GM12878 (cell line): ENCODE measurements around the gene MEI1. TPM values are rescaled to one million over a fixed set of nuclear protein-coding genes. Genes with fewer than 3 reads are reported as not detected.

Experiments used
- ATAC-seq: fragments of 200-7000 bp; cut with Tn5 transposase; 3 replicates; pipeline ENCODE4 v1.9.1; 2020; ENCODE audit warnings: mild to moderate bottlenecking, moderate library complexity
- BruUV-seq: library from RNA; stranded (reverse); fragments of 400-500 nt; replicated peaks from 2 replicates; lab custom pipeline; 2021; lab: Mats Ljungman, UMichigan
- CTCF ChIA-PET: fragments of 300-600 bp; sonication (Branson Sonifier 250); formaldehyde crosslinking; extraction: SDS; loops from one replicate; lab custom pipeline; 2021; ENCODE audit warnings: inconsistent platforms; lab: Yijun Ruan, JAX
- POLR2A ChIA-PET: fragments of 350-600 bp; formaldehyde crosslinking; extraction: SDS; loops from one replicate; lab custom pipeline; 2021; ENCODE audit warnings: inconsistent platforms; lab: Charles Lee
- RAD21 ChIA-PET: fragments of 300-600 bp; sonication (Branson Sonifier 250); formaldehyde crosslinking; loops from one replicate; lab custom pipeline; 2023; ENCODE audit warnings: antibody characterized with exemption; ENCODE audit not compliant: unreplicated experiment; lab: Charles Lee
- SMC1A ChIA-PET: fragments of 300-600 bp; sonication (Branson Sonifier 250); formaldehyde crosslinking; loops from one replicate; lab custom pipeline; 2023; ENCODE audit not compliant: unreplicated experiment, uncharacterized antibody; lab: Charles Lee
- DNase-seq: peaks from one replicate; pipeline ENCODE4 v3.0.0-alpha.2; 2011; ENCODE audit warnings: low read depth, low spot score
- FAIRE-seq: peaks from 3 replicates; lab custom pipeline; 2011; peaks lifted over from hg19 to GRCh38; lab: Jason Lieb, UNC
- H2AFZ ChIP-seq: 2 replicates; pipeline ENCODE4 v1.6.0; 2011; ENCODE audit warnings: low read depth, low read length, control low read depth; ENCODE audit not compliant: control insufficient read depth
- H3K27ac ChIP-seq: 2 replicates; pipeline ENCODE4 v1.5.1; 2011; ENCODE audit warnings: control low read depth; ENCODE audit not compliant: control insufficient read depth, insufficient read depth
- H3K27me3 ChIP-seq, 2 experiments: replicated peaks in 1 of 2; 2 replicates each; pipeline versions ENCODE4 v1.6.0 to v1.6.1; 2011; ENCODE audit warnings: low read length in 1 of 2; ENCODE audit not compliant: control insufficient read depth in 2 of 2, insufficient read depth in 2 of 2
- H3K36me3 ChIP-seq, 2 experiments: 2 replicates each; pipeline ENCODE4 v1.5.1; 2011; ENCODE audit warnings: low read length in 1 of 2; ENCODE audit not compliant: control insufficient read depth in 2 of 2, insufficient read depth in 2 of 2
- H3K4me1 ChIP-seq: 2 replicates; pipeline ENCODE4 v1.6.1; 2011; ENCODE audit warnings: mild to moderate bottlenecking, low read length, moderate library complexity, mixed read lengths; ENCODE audit not compliant: control insufficient read depth, insufficient read depth
- H3K4me2 ChIP-seq: 2 replicates; pipeline ENCODE4 v1.6.0; 2011; ENCODE audit warnings: control low read depth; ENCODE audit not compliant: control insufficient read depth, insufficient read depth
- H3K4me3 ChIP-seq: fragments of 200-600 bp; sonication (generic); 2 replicates; pipeline ENCODE4 v1.5.1; 2016
- H3K79me2 ChIP-seq: 2 replicates; pipeline ENCODE4 v1.6.0; 2011; ENCODE audit warnings: low read length; ENCODE audit not compliant: control insufficient read depth, insufficient read depth
- H3K9ac ChIP-seq: 2 replicates; pipeline ENCODE4 v1.8.0; 2011; ENCODE audit warnings: low read length, control low read depth, mixed read lengths; ENCODE audit not compliant: control insufficient read depth, insufficient read depth
- H3K9me3 ChIP-seq: replicated peaks from 3 replicates; pipeline ENCODE4 v1.5.1; 2011; ENCODE audit warnings: mild to moderate bottlenecking, low read length; ENCODE audit not compliant: control insufficient read depth, insufficient read depth
- H4K20me1 ChIP-seq: 2 replicates; pipeline ENCODE4 v1.6.0; 2011; ENCODE audit not compliant: control insufficient read depth, insufficient read depth
- CEBPB ChIP-seq, 2 experiments: fragments of 150-350 bp in 1 of 2; IDR thresholded peaks; 2 replicates each; pipeline ENCODE4 v1.6.1; 2012 to 2014; ENCODE audit warnings: low read depth in 2 of 2, low read length in 2 of 2, borderline replicate concordance in 1 of 2, inconsistent platforms in 1 of 2
- NFXL1 ChIP-seq: fragments of 450-650 bp; IDR thresholded peaks from 2 replicates; pipeline ENCODE4 v1.6.1; 2017; ENCODE audit warnings: antibody characterized with exemption, mild to moderate bottlenecking, borderline replicate concordance
- NR2C1 ChIP-seq: fragments of 450-650 bp; IDR thresholded peaks from 2 replicates; pipeline ENCODE4 v1.6.1; 2017; ENCODE audit warnings: antibody characterized with exemption, mild to moderate bottlenecking, moderate library complexity
- POLR2A ChIP-seq: IDR thresholded peaks from 2 replicates; pipeline ENCODE4 v1.6.1; 2011; ENCODE audit warnings: low read depth, mild to moderate bottlenecking, low read length
- RAD21 ChIP-seq: IDR thresholded peaks from 2 replicates; pipeline ENCODE4 v1.6.1; 2011; ENCODE audit warnings: mild to moderate bottlenecking, low read depth, low read length, moderate library complexity; ENCODE audit not compliant: insufficient read depth
- RBBP5 ChIP-seq: fragments of 200-600 bp; sonication (generic); conservative IDR thresholded peaks from 2 replicates; pipeline ENCODE4 v1.6.1; 2016
- SMC3 ChIP-seq: IDR thresholded peaks from 2 replicates; pipeline ENCODE4 v1.6.1; 2011; ENCODE audit warnings: low read length, improper control_type of control experiment, borderline replicate concordance
- SP1 ChIP-seq: IDR thresholded peaks from one replicate; pipeline ENCODE4 v1.6.1; 2011; ENCODE audit warnings: low read depth, low read length
- WGBS: methylation state at CpG from one replicate; pipeline ENCODE4 v1.1.6; 2016; ENCODE audit warnings: low lambda C conversion rate; ENCODE audit not compliant: insufficient replicate concordance, insufficient coverage; ENCODE audit errors: missing lambda C conversion rate; 5-methylcytosine and 5-hydroxymethylcytosine counted together
- in situ Hi-C: fragments of 300-500 bp; cut with MboI; formaldehyde crosslinking; loops from 9 replicates; pipeline ENCODE4 v1.14.3; 2018; ENCODE audit warnings: mixed read lengths
- intact Hi-C: fragments of 100-400 bp; cut with micrococcal nuclease; formaldehyde crosslinking; loops from one replicate; pipeline ENCODE4 v1.14.2; 2022; ENCODE audit not compliant: unreplicated experiment
- polyA plus RNA-seq, 11 experiments: library from polyadenylated mRNA; depleted of rRNA in 4 of 11; unstranded in 6 of 11; stranded (reverse) in 5 of 11; fragments of >200 nt; fragmentation: Nextera tagmentation in 4 of 11; fragmentation: Illumina TruSeq in 1 of 11; extraction: Ambion mirVana in 4 of 11; extraction: Trizol in 1 of 11; gene quantifications; 1 replicate in 1 of 11; 2 replicates in 10 of 11; pipeline versions ENCODE4 v1.2.1 to v1.2.3, GENCODE V29; 2011 to 2016; ENCODE audit warnings: inconsistent platforms in 2 of 11, missing spikeins in 2 of 11, low read depth in 1 of 11
- total RNA-seq, 4 experiments: library from RNA; depleted of rRNA in 3 of 4; stranded (reverse); fragments of >200 nt in 3 of 4; fragmentation: Illumina TruSeq in 1 of 4; extraction: Trizol in 1 of 4; gene quantifications; 2 replicates each; pipeline versions ENCODE4 v1.2.1 to v1.2.3, GENCODE V29; 2013 to 2021
- TF ChIP-seq, protein P1 (sequence below): fragments of 450-650 bp; formaldehyde crosslinking; IDR thresholded peaks from 2 replicates; pipeline ENCODE4 v1.4.0; 2020; ENCODE audit warnings: mild to moderate bottlenecking, moderate library complexity

MEI1 gene
- total and polyA plus RNA-seq, 10 of the 15 experiments (the other 5 are each of a cell fraction or from before 2014, with no cell fraction given): 27.9 to 48.9 (median 35.8) TPM

- no peaks in the 10 kb centered on the region; the same call in 1 of the 2 replicates for H3K79me2 ChIP-seq
- RAD21 ChIA-PET: interaction anchor here (0.6 kb wide), 1 partner anchor 314 kb away, joined by 3 read pairs; no protein-coding TSS in a partner anchor
- intact Hi-C loops: no loop called here
- ATAC-seq: no peak
- TF ChIP-seq POLR2A (no peak), NFXL1 (no peak), SP1 (no peak), RAD21 (no peak), RBBP5 (no peak), SMC3 (no peak), NR2C1 (no peak), CEBPB (IDR thresholded peaks at IDR 0.05; ENCODE audit: borderline replicate concordance in 1 of 2, low read depth in 2 of 2, low read length in 2 of 2) (no peak)
- TF ChIP-seq, protein P1, sequence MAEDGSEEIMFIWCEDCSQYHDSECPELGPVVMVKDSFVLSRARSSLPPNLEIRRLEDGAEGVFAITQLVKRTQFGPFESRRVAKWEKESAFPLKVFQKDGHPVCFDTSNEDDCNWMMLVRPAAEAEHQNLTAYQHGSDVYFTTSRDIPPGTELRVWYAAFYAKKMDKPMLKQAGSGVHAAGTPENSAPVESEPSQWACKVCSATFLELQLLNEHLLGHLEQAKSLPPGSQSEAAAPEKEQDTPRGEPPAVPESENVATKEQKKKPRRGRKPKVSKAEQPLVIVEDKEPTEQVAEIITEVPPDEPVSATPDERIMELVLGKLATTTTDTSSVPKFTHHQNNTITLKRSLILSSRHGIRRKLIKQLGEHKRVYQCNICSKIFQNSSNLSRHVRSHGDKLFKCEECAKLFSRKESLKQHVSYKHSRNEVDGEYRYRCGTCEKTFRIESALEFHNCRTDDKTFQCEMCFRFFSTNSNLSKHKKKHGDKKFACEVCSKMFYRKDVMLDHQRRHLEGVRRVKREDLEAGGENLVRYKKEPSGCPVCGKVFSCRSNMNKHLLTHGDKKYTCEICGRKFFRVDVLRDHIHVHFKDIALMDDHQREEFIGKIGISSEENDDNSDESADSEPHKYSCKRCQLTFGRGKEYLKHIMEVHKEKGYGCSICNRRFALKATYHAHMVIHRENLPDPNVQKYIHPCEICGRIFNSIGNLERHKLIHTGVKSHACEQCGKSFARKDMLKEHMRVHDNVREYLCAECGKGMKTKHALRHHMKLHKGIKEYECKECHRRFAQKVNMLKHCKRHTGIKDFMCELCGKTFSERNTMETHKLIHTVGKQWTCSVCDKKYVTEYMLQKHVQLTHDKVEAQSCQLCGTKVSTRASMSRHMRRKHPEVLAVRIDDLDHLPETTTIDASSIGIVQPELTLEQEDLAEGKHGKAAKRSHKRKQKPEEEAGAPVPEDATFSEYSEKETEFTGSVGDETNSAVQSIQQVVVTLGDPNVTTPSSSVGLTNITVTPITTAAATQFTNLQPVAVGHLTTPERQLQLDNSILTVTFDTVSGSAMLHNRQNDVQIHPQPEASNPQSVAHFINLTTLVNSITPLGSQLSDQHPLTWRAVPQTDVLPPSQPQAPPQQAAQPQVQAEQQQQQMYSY (CRISPR knock-in tag): no peak
- TF ChIP-seq, all 136 proteins: peak for 0
- POLR2A ChIA-PET: interaction anchor here (0.5 to 1.3 kb wide), 3 partner anchors 34 to 812 kb away, joined by 3 read pairs; no protein-coding TSS in a partner anchor
- WGBS: 99% methylated on average over 11 of the region's 11 CpGs
- Histone ChIP-seq H3K27ac (no peak overlapping the region), H3K27me3 (no peaks in the 10 kb centered on the region), H3K36me3 (peaks cover 18 to 46% of the 10 kb centered on the region in 2 experiments), H3K4me1 (no peaks in the 10 kb centered on the region), H2AFZ (no peak overlapping the region), H3K4me2 (no peak overlapping the region), H4K20me1 (no peaks in the 10 kb centered on the region), H3K4me3 (no peak overlapping the region), H3K9ac (no peak overlapping the region), H3K9me3 (no peaks in the 10 kb centered on the region)
- FAIRE-seq: no peak
- BruUV-seq: no TSS peak
- in situ Hi-C loops: no loop called here
- no peak for DNase-seq
- CTCF ChIA-PET: interaction anchor here (1.3 to 1.7 kb wide), 2 partner anchors 9 to 47 kb away, joined by 3 to 6 read pairs; no protein-coding TSS in a partner anchor
- SMC1A ChIA-PET: interaction anchor here (0.9 to 1.7 kb wide), 2 partner anchors 10 to 13 kb away, joined by 3 to 7 read pairs; no protein-coding TSS in a partner anchor
Measured at GRCh38 chr22:41650821-41651220, 48.5 kb upstream of the MEI1 start.
